Fibroblast of upper back skin (primary cell): Measurements from ENCODE around the gene RHOF.

Experiments used
- DNase-seq: peaks from one replicate; pipeline ENCODE4 v3.0.0-alpha.2; 2013

RHOF gene

GRCh38 chr12:121740847-121741246 lies 52.6 kb downstream of the RHOF start:
- DNase-seq, result no peak

- no peak for DNase-seq
Measured at GRCh38 chr12:121738340-121738858, 55.1 kb downstream of the RHOF start.

- no peak for DNase-seq
Measured at GRCh38 chr12:121733849-121734248, 59.6 kb downstream of the RHOF start.

- no peak for DNase-seq
Measured at GRCh38 chr12:121731473-121731872, 62.0 kb downstream of the RHOF start.

- DNase-seq, result no peak
Measured at GRCh38 chr12:121729021-121729420, 64.5 kb downstream of the RHOF start.
